Mesenchymal stem cell (in vitro differentiated cells and primary cell): ENCODE data around the gene EIF1B.

Experiments used
- DNase-seq: peaks from one replicate; pipeline ENCODE4 v3.0.0-alpha.2; 2013
- H2AFZ ChIP-seq: one replicate; pipeline ENCODE4 v1.6.1; 2013; ENCODE audit warnings: low read depth, mild to moderate bottlenecking, control low read depth, inconsistent platforms, low read length, moderate library complexity
- H2AK5ac ChIP-seq: 2 replicates; pipeline ENCODE4 v1.6.1; 2013; ENCODE audit warnings: low read length, moderate library complexity, mild to moderate bottlenecking, inconsistent platforms; ENCODE audit not compliant: severe bottlenecking
- H2BK120ac ChIP-seq: one replicate; pipeline ENCODE4 v1.6.1; 2013; ENCODE audit warnings: low read depth, mild to moderate bottlenecking, inconsistent platforms, low read length, moderate library complexity
- H2BK12ac ChIP-seq, 2 experiments: one replicate each; pipeline ENCODE4 v1.6.1; 2013; ENCODE audit warnings: inconsistent platforms in 2 of 2, low read length in 2 of 2, mild to moderate bottlenecking in 2 of 2, moderate library complexity in 2 of 2, control low read depth in 1 of 2
- H2BK15ac ChIP-seq: one replicate; pipeline ENCODE4 v1.6.1; 2013; ENCODE audit warnings: mild to moderate bottlenecking, low read depth, inconsistent platforms; ENCODE audit not compliant: poor library complexity, severe bottlenecking
- H2BK5ac ChIP-seq: 2 replicates; pipeline ENCODE4 v1.6.1; 2013; ENCODE audit warnings: low read depth, mild to moderate bottlenecking, low read length, control low read depth, inconsistent platforms; ENCODE audit not compliant: poor library complexity, severe bottlenecking
- H3K14ac ChIP-seq, 2 experiments: one replicate each; pipeline ENCODE4 v1.6.1; 2013; ENCODE audit warnings: inconsistent platforms in 2 of 2, low read length in 2 of 2, control low read depth in 1 of 2, mild to moderate bottlenecking in 1 of 2, moderate library complexity in 1 of 2
- H3K18ac ChIP-seq, 2 experiments: one replicate each; pipeline ENCODE4 v1.6.1; 2013; ENCODE audit warnings: inconsistent platforms in 2 of 2, low read length in 2 of 2, control low read depth in 1 of 2, low read depth in 1 of 2, mild to moderate bottlenecking in 1 of 2
- H3K23ac ChIP-seq, 2 experiments: one replicate each; pipeline ENCODE4 v1.6.1; 2013; ENCODE audit warnings: inconsistent platforms in 2 of 2, low read length in 2 of 2, mild to moderate bottlenecking in 2 of 2, moderate library complexity in 2 of 2, control low read depth in 1 of 2
- H3K27ac ChIP-seq: 2 replicates; pipeline ENCODE4 v1.5.1; 2013; ENCODE audit warnings: mild to moderate bottlenecking, moderate library complexity, low read length, control low read depth, inconsistent platforms; ENCODE audit not compliant: poor library complexity, severe bottlenecking
- H3K27me3 ChIP-seq, 2 experiments: 2 replicates each; pipeline versions ENCODE4 v1.6.1 to v1.7.0; 2013; ENCODE audit warnings: low read length in 2 of 2, mild to moderate bottlenecking in 2 of 2, moderate library complexity in 2 of 2, control low read depth in 1 of 2, inconsistent platforms in 1 of 2; ENCODE audit not compliant: control insufficient read depth in 1 of 2, insufficient read depth in 1 of 2
- H3K36me3 ChIP-seq, 2 experiments: 2 replicates each; pipeline versions ENCODE4 v1.6.1 to v1.7.0; 2013; ENCODE audit warnings: low read length in 2 of 2, control low read depth in 1 of 2, inconsistent platforms in 1 of 2, low read depth in 1 of 2, mild to moderate bottlenecking in 1 of 2; ENCODE audit not compliant: insufficient read depth in 2 of 2, control insufficient read depth in 1 of 2
- H3K4ac ChIP-seq, 2 experiments: one replicate each; pipeline ENCODE4 v1.6.1; 2013; ENCODE audit warnings: inconsistent platforms in 2 of 2, low read length in 2 of 2, mild to moderate bottlenecking in 2 of 2, moderate library complexity in 2 of 2, control low read depth in 1 of 2, low read depth in 1 of 2
- H3K4me1 ChIP-seq: 2 replicates; pipeline ENCODE4 v1.6.1; 2013; ENCODE audit warnings: low read depth, low read length, control low read depth; ENCODE audit not compliant: control insufficient read depth, insufficient read depth
- H3K4me2 ChIP-seq: 2 replicates; pipeline ENCODE4 v1.6.1; 2013; ENCODE audit warnings: low read length, mild to moderate bottlenecking, inconsistent platforms; ENCODE audit not compliant: poor library complexity, severe bottlenecking
- H3K4me3 ChIP-seq, 2 experiments: 2 replicates each; pipeline versions ENCODE4 v1.5.1 to v1.7.0; 2013; ENCODE audit warnings: low read length in 2 of 2, mild to moderate bottlenecking in 2 of 2, control low read depth in 1 of 2, low read depth in 1 of 2; ENCODE audit not compliant: insufficient read depth in 1 of 2
- H3K79me1 ChIP-seq: replicated peaks from 2 replicates; pipeline ENCODE4 v1.6.1; 2013; ENCODE audit warnings: mild to moderate bottlenecking, control low read depth, low read length, inconsistent platforms; ENCODE audit not compliant: poor library complexity, severe bottlenecking
- H3K9ac ChIP-seq: 2 replicates; pipeline ENCODE4 v1.7.0; 2013; ENCODE audit warnings: mild to moderate bottlenecking, low read length, moderate library complexity
- H3K9me3 ChIP-seq: 2 replicates; pipeline ENCODE4 v1.7.0; 2013; ENCODE audit warnings: mild to moderate bottlenecking, low read length; ENCODE audit not compliant: control insufficient read depth
- H4K8ac ChIP-seq: one replicate; pipeline ENCODE4 v1.6.1; 2013; ENCODE audit warnings: inconsistent platforms, mild to moderate bottlenecking, low read length, moderate library complexity
- H4K91ac ChIP-seq: one replicate; pipeline ENCODE4 v1.6.1; 2013; ENCODE audit warnings: mild to moderate bottlenecking, low read length, inconsistent platforms
- WGBS: methylation state at CpG from one replicate; pipeline ENCODE4 v1.1.7; 2013; ENCODE audit warnings: mixed read lengths; 5-methylcytosine and 5-hydroxymethylcytosine counted together

Gene EIF1B

GRCh38 chr3:40299721-40300335, 9.7 kb upstream of the EIF1B start:
- peak overlapping the region; percentile 38 to 67 for H2BK12ac ChIP-seq
- no peak overlapping the region for H3K23ac ChIP-seq
- no peaks in the 10 kb centered on the region for H3K9me3 ChIP-seq
- H2BK15ac ChIP-seq, result no peak overlapping the region
- no peak overlapping the region for H3K14ac ChIP-seq
- no peaks in the 10 kb centered on the region for H3K36me3 ChIP-seq
- 49% methylated on average over 3 of the region's 3 CpGs for WGBS
- no peak overlapping the region for H4K8ac ChIP-seq
- no peaks in the 10 kb centered on the region for H3K79me1 ChIP-seq
- H3K4me3 ChIP-seq, result peak overlapping the region in 1 of 2 experiments; percentile 42
- no peak overlapping the region for H4K91ac ChIP-seq
- no peak overlapping the region for H2AFZ ChIP-seq
- peak overlapping the region in 1 of 2 experiments; percentile 50 for H3K4ac ChIP-seq
- H2AK5ac ChIP-seq, result no peak overlapping the region
- H3K27ac ChIP-seq, result peak overlapping the region; percentile 33
- no peaks in the 10 kb centered on the region for H3K27me3 ChIP-seq
- H3K18ac ChIP-seq, result peak overlapping the region; percentile 55 to 66
- peak; percentile 89 for DNase-seq
- H2BK5ac ChIP-seq, result no peak overlapping the region
- H2BK120ac ChIP-seq, result no peak overlapping the region
- no peak overlapping the region for H3K4me2 ChIP-seq
- H3K4me1 ChIP-seq, result no peaks in the 10 kb centered on the region
- peak overlapping the region; percentile 45 for H3K9ac ChIP-seq

- Histone ChIP-seq H3K4me1 (no peaks in the 10 kb centered on the region), H2BK5ac (no peak overlapping the region), H3K4ac (no peak overlapping the region), H3K9me3 (no peaks in the 10 kb centered on the region), H3K9ac (no peak overlapping the region), H4K91ac (no peak overlapping the region), H4K8ac (no peak overlapping the region), H2AK5ac (no peak overlapping the region), H3K4me2 (no peak overlapping the region), H3K4me3 (no peak overlapping the region), H3K18ac (no peak overlapping the region), H3K36me3 (no peaks in the 10 kb centered on the region), H2BK12ac (no peak overlapping the region), H3K27me3 (no peaks in the 10 kb centered on the region), H3K23ac (no peak overlapping the region), H3K27ac (no peak overlapping the region), H2AFZ (no peak overlapping the region), H3K79me1 (no peaks in the 10 kb centered on the region), H3K14ac (no peak overlapping the region), H2BK120ac (no peak overlapping the region), H2BK15ac (no peak overlapping the region)
- WGBS, result 75% methylated on average over 1 of the region's 1 CpG
- DNase-seq, result peak; percentile 29
Measured at GRCh38 chr3:40302784-40303183, 6.7 kb upstream of the EIF1B start.

GRCh38 chr3:40304352-40304751, 5.2 kb upstream of the EIF1B start:
- no peak for DNase-seq
- no peak overlapping the region for H3K4me2 ChIP-seq
- H2AFZ ChIP-seq, result no peak overlapping the region
- H3K9me3 ChIP-seq, result no peaks in the 10 kb centered on the region
- no peak overlapping the region for H3K14ac ChIP-seq
- H3K4ac ChIP-seq, result no peak overlapping the region
- no peak overlapping the region for H3K4me3 ChIP-seq
- H3K27me3 ChIP-seq, result no peaks in the 10 kb centered on the region
- H2BK5ac ChIP-seq, result no peak overlapping the region
- H3K18ac ChIP-seq, result no peak overlapping the region
- H4K91ac ChIP-seq, result no peak overlapping the region
- H3K79me1 ChIP-seq, result no peaks in the 10 kb centered on the region
- H4K8ac ChIP-seq, result no peak overlapping the region
- H2BK15ac ChIP-seq, result no peak overlapping the region
- H3K9ac ChIP-seq, result no peak overlapping the region
- no peak overlapping the region for H3K23ac ChIP-seq
- H2BK12ac ChIP-seq, result no peak overlapping the region
- H3K4me1 ChIP-seq, result peaks cover 4% of the 10 kb centered on the region
- H3K27ac ChIP-seq, result no peak overlapping the region
- no peak overlapping the region for H2BK120ac ChIP-seq
- 79% methylated on average over 2 of the region's 2 CpGs for WGBS
- no peaks in the 10 kb centered on the region for H3K36me3 ChIP-seq
- no peak overlapping the region for H2AK5ac ChIP-seq

GRCh38 chr3:40306336-40306735, 3.2 kb upstream of the EIF1B start:
- no peaks in the 10 kb centered on the region for H3K9me3 ChIP-seq
- H2AK5ac ChIP-seq, result no peak overlapping the region
- WGBS, result 93% methylated on average over 3 of the region's 3 CpGs
- H3K4me3 ChIP-seq, result no peak overlapping the region
- no peaks in the 10 kb centered on the region for H3K79me1 ChIP-seq
- H3K27ac ChIP-seq, result no peak overlapping the region
- DNase-seq, result no peak
- H3K9ac ChIP-seq, result no peak overlapping the region
- no peak overlapping the region for H2BK15ac ChIP-seq
- H4K8ac ChIP-seq, result no peak overlapping the region
- H3K4me2 ChIP-seq, result no peak overlapping the region
- no peak overlapping the region for H3K23ac ChIP-seq
- no peak overlapping the region for H4K91ac ChIP-seq
- H2BK120ac ChIP-seq, result no peak overlapping the region
- H3K18ac ChIP-seq, result no peak overlapping the region
- H2BK5ac ChIP-seq, result no peak overlapping the region
- no peak overlapping the region for H3K4ac ChIP-seq
- no peaks in the 10 kb centered on the region for H3K27me3 ChIP-seq
- no peak overlapping the region for H2BK12ac ChIP-seq
- H3K36me3 ChIP-seq, result peaks cover 0 to 5% of the 10 kb centered on the region in 2 experiments
- H3K4me1 ChIP-seq, result peaks cover 4% of the 10 kb centered on the region
- no peak overlapping the region for H3K14ac ChIP-seq
- no peak overlapping the region for H2AFZ ChIP-seq
